GM23248 (cell line): ENCODE measurements around the gene ZNF593OS. TPM values are rescaled to one million over a fixed set of nuclear protein-coding genes. Genes with fewer than 3 reads are reported as not detected.

Experiments
- DNase-seq: peaks from one replicate; pipeline ENCODE4 v3.0.0-alpha.2; 2015
- H2AFZ ChIP-seq: fragments of 200-600 bp; sonication (generic); 2 replicates; pipeline ENCODE4 v1.6.1; 2016; ENCODE audit warnings: antibody characterized with exemption
- H3F3A ChIP-seq: fragments of 200-600 bp; sonication (generic); 2 replicates; pipeline ENCODE4 v1.6.1; 2016; ENCODE audit warnings: mild to moderate bottlenecking, antibody characterized with exemption, mixed run types; ENCODE audit not compliant: insufficient read depth
- H3K27ac ChIP-seq: fragments of 200-600 bp; sonication (generic); 2 replicates; pipeline ENCODE4 v1.5.1; 2016; ENCODE audit warnings: mild to moderate bottlenecking
- H3K27me3 ChIP-seq: fragments of 200-600 bp; sonication (generic); replicated peaks from 2 replicates; pipeline ENCODE4 v1.6.1; 2016; ENCODE audit warnings: mild to moderate bottlenecking; ENCODE audit not compliant: insufficient read depth
- H3K36me3 ChIP-seq: fragments of 200-600 bp; sonication (generic); 2 replicates; pipeline ENCODE4 v1.6.1; 2016; ENCODE audit warnings: low read depth, mild to moderate bottlenecking
- H3K4me1 ChIP-seq: fragments of 200-600 bp; sonication (generic); 2 replicates; pipeline ENCODE4 v1.6.1; 2016; ENCODE audit warnings: mild to moderate bottlenecking; ENCODE audit not compliant: insufficient read depth
- H3K4me2 ChIP-seq: fragments of 200-600 bp; sonication (generic); one replicate; pipeline ENCODE4 v1.6.1; 2016; ENCODE audit warnings: mild to moderate bottlenecking; ENCODE audit not compliant: unreplicated experiment
- H3K4me3 ChIP-seq: fragments of 200-600 bp; sonication (generic); 2 replicates; pipeline ENCODE4 v1.5.1; 2016; ENCODE audit warnings: mild to moderate bottlenecking
- H3K79me2 ChIP-seq: fragments of 200-600 bp; sonication (generic); 2 replicates; pipeline ENCODE4 v1.6.1; 2016; ENCODE audit warnings: mild to moderate bottlenecking; ENCODE audit not compliant: insufficient read depth
- H3K9ac ChIP-seq: fragments of 200-600 bp; sonication (generic); 2 replicates; pipeline ENCODE4 v1.6.1; 2016; ENCODE audit warnings: mild to moderate bottlenecking
- H3K9me2 ChIP-seq: fragments of 200-600 bp; sonication (generic); 2 replicates; pipeline ENCODE4 v1.6.1; 2016; ENCODE audit warnings: mixed run types, mild to moderate bottlenecking, moderate library complexity; ENCODE audit not compliant: insufficient read depth
- H3K9me3 ChIP-seq: fragments of 200-600 bp; sonication (generic); one replicate; pipeline ENCODE4 v1.6.1; 2017; ENCODE audit warnings: low read depth
- H4K20me1 ChIP-seq: fragments of 200-600 bp; sonication (generic); 2 replicates; pipeline ENCODE4 v1.6.0; 2016; ENCODE audit not compliant: insufficient read depth
- EZH2 ChIP-seq: fragments of 200-600 bp; sonication (generic); IDR thresholded peaks from 2 replicates; pipeline ENCODE4 v1.6.1; 2018; ENCODE audit warnings: antibody characterized with exemption, mild to moderate bottlenecking; ENCODE audit not compliant: insufficient read depth, poor library complexity, severe bottlenecking
- EZH2phosphoT487 ChIP-seq: fragments of 200-600 bp; sonication (generic); IDR thresholded peaks from 2 replicates; pipeline ENCODE4 v1.6.1; 2018; ENCODE audit warnings: antibody characterized with exemption, moderate library complexity, mild to moderate bottlenecking, low read depth; ENCODE audit not compliant: insufficient read depth
- WGBS, 2 experiments: methylation state at CpG; one replicate each; pipeline ENCODE4 v1.1.6; 2015 to 2017; ENCODE audit warnings: low lambda C conversion rate in 2 of 2, low coverage in 1 of 2; ENCODE audit errors: missing lambda C conversion rate in 2 of 2; 5-methylcytosine and 5-hydroxymethylcytosine counted together
- in situ Hi-C: fragments of 300-500 bp; cut with MboI; formaldehyde crosslinking; loops from 2 replicates; pipeline ENCODE4 v1.15.0; 2020
- polyA plus RNA-seq: library from polyadenylated mRNA; unstranded; fragments of >200 nt; fragmentation: Nextera tagmentation; extraction: Ambion mirVana; gene quantifications from 2 replicates; pipeline ENCODE4 v1.2.1, GENCODE V29; 2016
- total RNA-seq: library from RNA; depleted of rRNA; stranded (reverse); fragments of >200 nt; shearing (Covaris generic); gene quantifications from 2 replicates; pipeline ENCODE4 v1.2.3, GENCODE V29; 2014

The ZNF593OS gene
- total and polyA plus RNA-seq, 2 experiments from 2014 or later: 0.85 TPM; not detected in 1

GRCh38 chr1:26182383-26182696 lies 10.7 kb upstream of the ZNF593OS start:
- Histone ChIP-seq H3K4me2 (no peak overlapping the region), H3K27me3 (no peaks in the 10 kb centered on the region), H4K20me1 (no peaks in the 10 kb centered on the region), H3K4me1 (no peaks in the 10 kb centered on the region), H3K79me2 (no peaks in the 10 kb centered on the region), H3K4me3 (no peak overlapping the region), H3K36me3 (no peaks in the 10 kb centered on the region), H2AFZ (no peak overlapping the region), H3K27ac (no peak overlapping the region), H3K9ac (no peak overlapping the region), H3K9me3 (no peaks in the 10 kb centered on the region), H3F3A (no peaks in the 10 kb centered on the region), H3K9me2 (no peaks in the 10 kb centered on the region)
- DNase-seq: no peak
- 64 to 90% methylated on average over 2 to 5 of the region's 7 CpGs for WGBS, 2 experiments
- TF ChIP-seq EZH2phosphoT487 (no peak), EZH2 (no peak)
- in situ Hi-C loops: no loop called here

GRCh38 chr1:26181586-26182382 lies 10.2 kb upstream of the ZNF593OS start:
- no peaks in the 10 kb centered on the region for H4K20me1 ChIP-seq
- no peaks in the 10 kb centered on the region for H3K9me3 ChIP-seq
- H3K9ac ChIP-seq: no peak overlapping the region
- 69 to 71% methylated on average over 9 of the region's 9 CpGs for WGBS, 2 experiments
- no peaks in the 10 kb centered on the region for H3K79me2 ChIP-seq
- H2AFZ ChIP-seq: no peak overlapping the region
- no peak overlapping the region for H3K27ac ChIP-seq
- no peaks in the 10 kb centered on the region for H3K9me2 ChIP-seq
- H3K36me3 ChIP-seq: no peaks in the 10 kb centered on the region
- no peak overlapping the region for H3K4me2 ChIP-seq
- H3F3A ChIP-seq: no peaks in the 10 kb centered on the region
- H3K27me3 ChIP-seq: no peaks in the 10 kb centered on the region
- no peak overlapping the region for H3K4me3 ChIP-seq
- H3K4me1 ChIP-seq: no peaks in the 10 kb centered on the region
- peak; percentile 21 for DNase-seq
- in situ Hi-C loops: no loop called here
- TF ChIP-seq EZH2 (no peak), EZH2phosphoT487 (no peak)

DNA sequence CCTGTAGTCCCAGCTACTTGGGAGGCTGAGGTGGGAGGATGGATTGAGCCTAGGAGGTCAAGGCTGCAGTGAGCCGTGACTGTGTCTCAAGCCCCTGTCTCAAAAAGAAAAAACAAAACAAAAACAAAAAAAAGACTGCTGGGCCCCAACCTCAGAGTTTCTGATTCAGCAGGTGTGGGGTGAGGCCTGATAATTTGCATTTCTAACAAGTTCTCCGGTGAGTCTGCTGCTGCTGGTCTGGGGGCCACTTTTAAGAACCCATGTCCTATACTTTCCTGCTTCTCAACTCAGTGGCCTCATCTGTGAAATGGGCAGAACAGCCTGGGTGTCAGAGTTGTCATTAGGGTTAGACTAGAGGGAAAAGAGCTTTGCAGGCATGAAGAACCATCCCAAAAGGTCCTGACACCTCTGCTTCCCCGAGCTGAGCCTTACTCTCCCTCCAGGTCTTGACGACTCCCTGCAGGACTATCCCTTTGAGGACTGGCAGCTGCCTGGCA lies 8.4 kb upstream of the ZNF593OS start:
- Histone ChIP-seq H2AFZ (no peak overlapping the region), H4K20me1 (no peaks in the 10 kb centered on the region), H3K27ac (no peak overlapping the region), H3K4me3 (no peak overlapping the region), H3K9me2 (no peaks in the 10 kb centered on the region), H3K9me3 (no peaks in the 10 kb centered on the region), H3F3A (no peaks in the 10 kb centered on the region), H3K36me3 (no peaks in the 10 kb centered on the region), H3K4me1 (no peaks in the 10 kb centered on the region), H3K79me2 (no peaks in the 10 kb centered on the region), H3K27me3 (no peaks in the 10 kb centered on the region), H3K9ac (no peak overlapping the region), H3K4me2 (no peak overlapping the region)
- 41 to 72% methylated on average over 4 of the region's 4 CpGs for WGBS, 2 experiments
- DNase-seq: no peak
- in situ Hi-C loops: no loop called here
- TF ChIP-seq EZH2phosphoT487 (no peak), EZH2 (no peak)

- WGBS, 2 experiments: 49 to 58% methylated on average over 13 to 21 of the region's 21 CpGs
- Histone ChIP-seq H3K9me2 (no peaks in the 10 kb centered on the region), H3K4me3 (no peak within 1 kb of the TSS), H3F3A (no peaks in the 10 kb centered on the region), H3K9me3 (no peaks in the 10 kb centered on the region), H3K27ac (no peak within 1 kb of the TSS), H3K4me2 (no peak within 1 kb of the TSS), H4K20me1 (no peaks in the 10 kb centered on the region), H2AFZ (no peak within 1 kb of the TSS), H3K9ac (no peak within 1 kb of the TSS), H3K36me3 (no peaks in the 10 kb centered on the region), H3K27me3 (no peaks in the 10 kb centered on the region), H3K4me1 (no peaks in the 10 kb centered on the region), H3K79me2 (no peaks in the 10 kb centered on the region)
- TF ChIP-seq EZH2 (no peak), EZH2phosphoT487 (no peak)
- in situ Hi-C loops: no loop called here
- DNase-seq: no peak
Observed at GRCh38 chr1:26177182-26177684, 5.6 kb upstream of the ZNF593OS start, which contains the start of gene CNKSR1. CNKSR1 (plus strand) TSS chr1:26177491; CDS start chr1:26177548, 57 bp downstream.

- Histone ChIP-seq H3K4me1 (no peaks in the 10 kb centered on the region), H4K20me1 (no peaks in the 10 kb centered on the region), H3K79me2 (peaks cover 9% of the 10 kb centered on the region; the same call in 1 of the 2 replicates), H3K27me3 (no peaks in the 10 kb centered on the region), H3K9me2 (no peaks in the 10 kb centered on the region), H3K4me3 (no peak overlapping the region), H3K27ac (no peak overlapping the region), H3F3A (no peaks in the 10 kb centered on the region), H2AFZ (no peak overlapping the region), H3K9me3 (no peaks in the 10 kb centered on the region), H3K9ac (no peak overlapping the region), H3K36me3 (no peaks in the 10 kb centered on the region), H3K4me2 (no peak overlapping the region)
- no peak for DNase-seq
- 90 to 92% methylated on average over 7 to 8 of the region's 8 CpGs for WGBS, 2 experiments
- TF ChIP-seq EZH2 (no peak), EZH2phosphoT487 (no peak)
- in situ Hi-C loops: no loop called here
Observed at GRCh38 chr1:26175346-26175745, 3.7 kb upstream of the ZNF593OS start.
